Choroid plexus epithelial cell (primary cell): Measurements from ENCODE around the gene UPK3B.
"Not testable (repeated sequence)": the region's sequence is repeated elsewhere in the genome, so short reads cannot be mapped to it uniquely, and the experiment has no call there.

Experiments used
- DNase-seq: peaks from one replicate; pipeline ENCODE4 v3.0.0-alpha.2; 2010; ENCODE audit warnings: low read depth
- H3K4me3 ChIP-seq: 2 replicates; pipeline ENCODE4 v1.5.1; 2011; ENCODE audit warnings: low read depth, mild to moderate bottlenecking, control low read depth, low read length, moderate library complexity
- TF ChIP-seq, protein P1 (sequence below): conservative IDR thresholded peaks from 2 replicates; pipeline ENCODE4 v1.5.1; 2011; ENCODE audit warnings: low read depth, mild to moderate bottlenecking, control low read depth, inconsistent platforms, low read length, moderate library complexity

UPK3B gene

DNA sequence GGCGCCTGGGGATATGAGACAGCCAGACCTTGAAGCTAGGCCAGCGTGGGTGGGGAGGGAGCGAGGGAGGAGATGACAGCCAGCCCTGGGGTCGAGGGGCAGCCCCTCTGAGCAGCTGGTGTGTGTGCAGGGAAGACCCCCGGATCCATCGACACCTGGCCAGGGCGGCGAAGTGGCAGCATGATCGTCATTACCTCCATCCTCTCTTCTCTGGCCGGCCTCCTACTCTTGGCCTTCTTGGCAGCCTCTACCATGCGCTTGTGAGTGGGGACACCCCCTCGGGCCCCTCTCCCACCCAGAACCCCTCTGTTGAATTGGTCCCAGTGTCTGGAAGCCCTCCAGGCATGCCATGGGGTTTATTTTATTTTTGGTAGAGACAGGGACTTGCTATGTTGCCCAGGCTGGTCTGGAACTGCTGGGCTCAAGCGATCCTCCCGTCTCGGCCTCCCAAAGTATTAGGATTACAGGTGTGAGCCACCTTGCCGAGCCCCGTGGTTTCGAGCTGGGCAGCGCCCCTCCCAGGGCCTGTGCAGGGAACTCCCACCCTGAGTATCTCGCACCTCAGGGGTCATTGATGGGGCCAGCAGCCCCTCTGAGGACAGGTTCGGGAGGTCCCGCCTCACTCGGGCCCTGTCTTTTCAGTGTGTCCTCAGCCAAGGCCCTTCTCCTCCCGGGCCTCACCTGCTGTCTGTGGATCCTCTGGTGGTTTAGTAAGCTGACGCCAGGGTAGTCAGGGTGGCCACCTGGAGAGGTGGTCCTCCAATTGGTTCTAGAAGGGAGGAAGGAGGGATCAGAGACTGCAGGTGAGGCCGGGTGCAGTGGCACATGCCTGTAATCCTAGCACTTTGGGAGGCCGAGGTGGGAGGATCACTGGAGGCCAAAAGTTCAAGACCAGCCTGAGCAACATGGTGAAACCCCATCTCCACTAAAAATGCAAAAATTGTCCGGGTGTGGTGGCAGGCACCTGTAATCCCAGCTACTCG, 3.8 kb downstream of the UPK3B start:
- DNase-seq = no peak
- H3K4me3 ChIP-seq = no peak overlapping the region
- TF ChIP-seq, protein P1, sequence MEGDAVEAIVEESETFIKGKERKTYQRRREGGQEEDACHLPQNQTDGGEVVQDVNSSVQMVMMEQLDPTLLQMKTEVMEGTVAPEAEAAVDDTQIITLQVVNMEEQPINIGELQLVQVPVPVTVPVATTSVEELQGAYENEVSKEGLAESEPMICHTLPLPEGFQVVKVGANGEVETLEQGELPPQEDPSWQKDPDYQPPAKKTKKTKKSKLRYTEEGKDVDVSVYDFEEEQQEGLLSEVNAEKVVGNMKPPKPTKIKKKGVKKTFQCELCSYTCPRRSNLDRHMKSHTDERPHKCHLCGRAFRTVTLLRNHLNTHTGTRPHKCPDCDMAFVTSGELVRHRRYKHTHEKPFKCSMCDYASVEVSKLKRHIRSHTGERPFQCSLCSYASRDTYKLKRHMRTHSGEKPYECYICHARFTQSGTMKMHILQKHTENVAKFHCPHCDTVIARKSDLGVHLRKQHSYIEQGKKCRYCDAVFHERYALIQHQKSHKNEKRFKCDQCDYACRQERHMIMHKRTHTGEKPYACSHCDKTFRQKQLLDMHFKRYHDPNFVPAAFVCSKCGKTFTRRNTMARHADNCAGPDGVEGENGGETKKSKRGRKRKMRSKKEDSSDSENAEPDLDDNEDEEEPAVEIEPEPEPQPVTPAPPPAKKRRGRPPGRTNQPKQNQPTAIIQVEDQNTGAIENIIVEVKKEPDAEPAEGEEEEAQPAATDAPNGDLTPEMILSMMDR = no peak

DNA sequence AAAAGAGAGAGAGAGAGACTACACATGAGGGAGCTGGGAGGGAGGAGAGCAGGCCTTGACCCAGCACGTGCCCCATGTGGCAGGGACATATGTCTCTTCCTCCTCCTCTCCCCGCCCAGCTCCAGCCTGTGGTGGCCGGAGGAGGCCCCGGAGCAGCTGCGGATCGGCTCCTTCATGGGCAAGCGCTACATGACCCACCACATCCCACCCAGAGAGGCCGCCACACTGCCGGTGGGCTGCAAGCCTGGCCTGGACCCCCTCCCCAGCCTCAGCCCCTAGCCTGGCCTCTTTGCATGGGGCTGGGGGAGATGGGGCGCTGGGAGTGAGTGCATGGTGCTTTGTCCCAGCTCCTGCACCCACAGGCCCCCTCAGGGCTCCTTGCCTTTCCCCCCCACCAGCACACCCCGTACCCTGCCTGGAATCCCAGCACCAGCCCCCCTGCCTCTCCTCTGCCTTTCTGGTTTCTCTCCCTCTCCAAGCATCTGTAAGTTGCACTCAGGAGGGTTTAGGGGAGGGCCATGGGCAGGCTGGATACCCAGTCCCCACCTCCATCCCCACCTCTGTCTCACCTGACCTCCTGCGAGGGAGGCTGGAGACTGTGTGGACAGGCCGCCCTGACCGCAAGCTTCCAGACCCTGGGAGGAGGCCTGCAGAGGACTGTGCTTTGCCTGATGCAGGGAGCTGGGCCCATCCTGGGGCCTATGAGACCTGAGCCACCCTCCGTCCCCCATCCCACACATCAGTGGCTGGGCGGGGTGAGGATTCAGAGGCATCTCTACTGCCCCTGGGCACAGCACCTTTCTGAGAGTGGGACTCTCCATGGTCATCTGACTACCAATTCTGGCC, 4.8 kb downstream of the UPK3B start:
- H3K4me3 ChIP-seq = no peak overlapping the region
- DNase-seq = no peak
- TF ChIP-seq, protein P1 = no peak

DNA sequence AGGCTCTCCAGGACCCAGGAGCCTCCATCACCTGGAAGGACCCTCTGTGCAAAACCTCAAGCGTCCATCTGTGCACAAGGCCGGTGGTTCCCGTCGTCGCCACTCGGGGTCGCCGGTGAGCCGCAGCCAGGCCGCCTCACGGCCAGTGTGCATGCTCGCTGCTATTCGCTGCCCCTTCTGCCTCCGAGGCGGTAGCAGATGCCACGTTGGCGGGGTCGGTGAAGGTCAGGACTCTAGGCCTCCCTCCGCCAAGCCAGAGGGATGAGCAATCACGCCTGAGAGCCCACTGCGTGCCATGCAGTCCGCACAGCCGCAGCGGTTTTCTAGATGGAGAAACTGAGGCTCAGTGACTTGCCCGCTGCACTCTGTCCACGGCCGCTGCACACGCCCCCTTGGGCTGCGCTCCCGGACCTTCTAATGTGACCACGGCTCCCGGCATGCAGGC, 5.7 kb downstream of the UPK3B start:
- H3K4me3 ChIP-seq = peak overlapping the region; percentile 30
- TF ChIP-seq, protein P1 = peak; percentile 96
- peak; percentile 66 for DNase-seq

DNA sequence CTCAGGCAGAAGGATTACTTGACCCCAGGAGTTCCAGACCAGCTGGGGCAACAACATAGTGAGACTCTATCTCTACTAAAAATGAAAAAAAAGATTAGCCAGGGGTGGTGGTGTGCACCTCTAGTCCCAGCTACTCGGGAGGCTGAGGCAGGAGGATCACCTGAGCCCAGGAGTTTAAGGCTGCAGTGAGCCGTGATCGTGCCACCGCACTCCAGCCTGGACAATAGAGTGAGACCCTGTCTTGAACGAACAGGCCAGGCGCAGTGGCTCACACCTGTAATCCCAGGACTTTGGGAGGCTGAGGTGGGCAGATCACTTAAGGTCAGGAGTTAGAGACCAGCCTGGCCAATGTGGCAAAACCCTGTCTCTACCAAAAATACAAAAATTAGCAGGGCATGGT, 6.6 kb downstream of the UPK3B start:
- not testable (repeated sequence) for H3K4me3 ChIP-seq, DNase-seq

DNA sequence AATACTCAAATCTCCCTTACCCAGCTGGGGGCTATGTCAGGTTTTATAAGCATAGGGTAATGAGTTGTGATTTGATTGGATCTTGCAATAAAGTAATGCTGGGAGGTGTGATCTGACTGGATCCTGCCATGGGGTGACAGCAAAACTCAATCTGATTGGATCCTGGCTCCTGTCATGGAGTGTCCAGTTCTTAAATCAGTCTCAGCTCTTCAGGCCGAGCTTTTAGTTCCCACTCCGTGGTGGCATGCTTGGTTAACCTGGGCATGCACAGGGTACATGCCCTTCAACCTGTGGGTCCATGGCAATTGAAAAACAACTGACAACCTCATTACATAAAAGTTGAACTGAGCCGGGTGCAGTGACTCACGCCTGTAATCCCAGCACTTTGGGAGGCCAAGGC, 15.8 kb downstream of the UPK3B start:
- not testable (repeated sequence) for H3K4me3 ChIP-seq, DNase-seq

DNA sequence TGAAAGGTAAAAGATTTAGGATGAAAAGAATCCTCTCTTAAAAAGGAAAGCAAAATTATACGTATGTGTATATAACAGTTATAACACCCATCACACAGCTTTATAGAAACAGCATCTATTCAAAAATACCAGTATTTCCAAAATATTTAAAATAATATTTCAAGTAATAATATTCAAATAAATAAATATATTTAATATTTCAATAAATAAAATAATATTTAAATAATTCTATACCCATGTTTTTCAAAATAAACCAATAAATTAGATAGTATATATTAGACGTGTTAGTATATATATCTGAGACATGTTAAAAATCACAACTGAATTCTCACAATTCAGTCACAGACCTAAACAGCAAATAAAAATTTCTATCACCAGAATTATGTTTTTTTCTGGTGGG, 21.3 kb downstream of the UPK3B start:
- DNase-seq, H3K4me3 ChIP-seq: not testable (repeated sequence)

DNA sequence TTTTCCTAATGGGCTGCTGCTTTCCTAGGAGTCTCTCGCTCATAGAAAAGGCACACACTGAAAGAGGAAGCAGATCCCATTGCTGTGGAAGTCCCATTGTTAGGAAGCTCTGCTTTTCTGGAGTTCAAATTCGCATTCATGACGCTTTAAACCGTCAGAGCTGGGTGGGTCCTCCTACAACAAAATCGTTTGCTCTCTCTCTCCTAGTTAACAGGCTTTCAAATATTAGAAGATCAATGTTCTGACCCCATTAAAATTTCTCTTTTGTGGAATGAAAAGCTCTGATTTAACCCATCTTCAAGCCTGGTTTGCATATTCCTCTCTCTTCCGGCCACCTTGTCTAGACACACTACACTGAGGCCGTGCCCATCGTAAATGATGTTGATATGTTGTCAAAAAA, 32.8 kb downstream of the UPK3B start, which contains the start of gene SPDYE16:
Gene SPDYE16, minus strand, starts transcription at position 101 of the 400 bp plus-strand sequence. CDS start 1,838 bp downstream, outside the sequence.
- H3K4me3 ChIP-seq, DNase-seq: not testable (repeated sequence)

DNA sequence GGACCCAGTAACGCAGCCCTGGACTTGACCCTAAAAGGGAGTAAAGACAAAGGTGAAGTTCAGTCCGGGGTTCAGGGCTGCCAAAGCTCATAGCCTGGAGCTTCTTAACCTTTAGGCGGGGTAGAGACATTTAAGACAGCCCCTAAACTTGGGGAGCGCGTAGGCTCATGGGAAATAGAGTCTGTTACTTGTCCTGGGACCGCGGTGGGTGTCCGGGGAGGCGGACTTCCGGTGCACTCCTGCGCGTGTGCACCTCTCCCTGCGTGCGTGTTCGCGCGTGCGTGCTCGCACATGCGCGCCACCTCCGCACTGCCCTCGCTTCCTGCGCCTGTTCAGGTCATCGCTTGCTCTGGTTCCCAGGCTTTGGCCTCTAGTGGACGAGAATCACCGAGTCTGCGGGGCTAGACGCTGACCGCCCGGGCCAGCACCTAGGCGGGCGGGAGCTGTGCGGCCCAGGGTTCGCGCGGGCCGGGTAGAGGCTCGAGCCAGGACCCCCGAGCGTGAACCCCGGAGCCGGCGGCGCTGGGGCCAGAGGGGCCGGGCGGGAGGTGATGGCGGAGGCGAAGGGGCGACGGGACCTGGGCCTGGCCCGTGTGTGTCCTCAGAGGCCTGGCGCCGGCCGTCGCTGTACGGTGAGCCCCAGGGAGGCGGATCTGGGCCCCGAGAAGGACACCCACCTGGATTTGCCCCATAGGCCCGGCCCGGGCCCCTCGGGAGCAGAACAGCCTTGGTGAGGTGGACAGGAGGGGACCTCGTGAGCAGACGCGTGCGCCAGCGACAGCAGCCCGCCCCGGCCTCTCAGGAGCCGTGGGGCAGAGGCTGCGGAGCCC, 38.9 kb downstream of the UPK3B start:
- H3K4me3 ChIP-seq = peak overlapping the region; percentile 71
- peak; percentile 92 for DNase-seq

DNA sequence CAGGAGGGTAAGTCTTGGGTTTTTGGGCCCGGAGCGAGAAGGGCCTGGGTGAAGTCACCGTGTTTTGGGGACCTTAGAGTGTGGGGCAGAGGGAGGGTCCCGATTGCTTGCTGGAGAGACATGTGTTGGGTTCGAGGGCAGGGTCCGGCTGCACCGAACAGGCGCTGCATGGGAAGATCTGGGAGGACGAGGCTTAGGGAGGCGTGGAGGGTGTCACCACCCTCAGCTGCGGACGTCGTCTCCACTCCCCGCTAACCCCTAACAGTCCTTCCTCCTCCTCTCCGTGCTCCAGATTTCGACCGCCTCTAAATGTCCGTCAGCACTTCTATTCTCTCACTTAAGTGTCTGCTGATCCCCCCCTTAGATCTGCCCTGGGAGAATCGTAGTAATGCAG, 39.5 kb downstream of the UPK3B start:
- not testable (repeated sequence) for DNase-seq
- peak overlapping the region; percentile 71 for H3K4me3 ChIP-seq

DNA sequence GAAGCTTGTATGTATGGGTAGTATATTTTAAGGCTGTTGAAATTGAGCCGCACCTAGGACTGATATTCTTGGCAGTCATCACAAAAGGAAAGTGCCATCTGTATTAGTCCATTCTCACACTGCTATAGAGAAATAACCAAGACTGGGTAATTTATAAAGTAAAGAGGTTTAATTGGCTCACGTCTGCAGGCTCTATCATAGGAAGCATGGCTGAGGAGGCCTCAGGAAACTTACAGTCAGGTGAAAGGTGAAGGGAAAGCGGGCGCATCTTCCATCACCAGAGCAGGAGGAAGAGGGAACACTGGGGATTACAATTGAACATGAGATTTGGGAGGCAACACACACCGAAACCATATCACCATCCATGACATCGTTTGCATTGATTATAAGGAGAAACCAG, 41.6 kb downstream of the UPK3B start:
- DNase-seq, H3K4me3 ChIP-seq: not testable (repeated sequence)

DNA sequence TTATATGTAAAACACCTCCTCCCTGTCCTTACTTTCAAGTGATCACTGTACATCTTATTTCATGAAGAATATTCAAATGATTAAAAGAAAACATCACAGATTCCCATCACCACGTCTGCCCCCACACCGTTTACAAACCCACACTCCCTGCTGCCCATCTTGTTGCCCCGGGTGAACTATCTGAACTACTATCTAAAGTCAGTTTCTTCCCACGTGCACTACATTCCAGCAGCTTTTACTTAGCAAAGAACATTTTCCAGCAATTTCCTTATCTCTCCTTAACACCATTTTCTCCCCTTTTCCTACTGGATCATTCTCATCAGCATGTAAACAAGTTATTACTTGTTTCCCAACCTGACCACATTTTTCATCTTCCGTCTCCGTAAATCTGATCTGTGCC, 49.3 kb downstream of the UPK3B start:
- H3K4me3 ChIP-seq, DNase-seq: not testable (repeated sequence)

DNA sequence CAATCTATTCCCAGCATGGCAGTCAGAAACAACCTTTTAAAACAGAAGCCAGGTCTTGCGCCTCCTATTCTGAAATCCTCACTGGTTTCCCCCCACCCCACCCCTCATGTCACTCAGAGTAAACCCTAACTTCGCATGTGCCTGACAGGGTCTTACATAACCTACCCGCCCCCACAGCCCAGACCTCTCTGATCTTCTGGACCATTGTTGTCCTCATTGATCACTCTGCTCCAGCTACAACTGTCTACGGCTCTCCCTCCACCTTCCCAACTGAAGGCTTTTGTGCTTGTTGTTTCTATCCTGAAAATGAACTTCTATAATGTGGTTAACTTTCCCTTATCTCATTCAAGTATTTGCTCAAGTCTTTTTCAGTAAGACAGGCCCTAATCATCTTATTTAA, 49.8 kb downstream of the UPK3B start:
- H3K4me3 ChIP-seq, DNase-seq: not testable (repeated sequence)

DNA sequence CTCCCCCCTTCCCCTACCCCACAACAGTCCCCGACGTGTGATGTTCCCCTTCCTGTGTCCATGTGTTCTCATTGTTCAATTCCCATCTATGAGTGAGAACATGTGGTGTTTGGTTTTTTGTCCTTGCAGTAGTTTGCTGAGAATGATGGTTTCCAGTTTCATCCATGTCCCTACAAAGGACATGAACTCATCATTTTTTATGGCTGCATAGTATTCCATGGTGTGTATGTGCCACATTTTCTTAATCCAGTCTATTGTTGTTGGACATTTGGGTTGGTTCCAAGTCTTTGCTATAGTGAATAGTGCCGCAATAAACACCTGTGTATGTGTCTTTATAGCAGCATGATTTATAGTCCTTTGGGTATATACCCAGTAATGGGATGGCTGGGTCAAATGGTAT, 51.0 kb downstream of the UPK3B start:
- H3K4me3 ChIP-seq, DNase-seq: not testable (repeated sequence)

DNA sequence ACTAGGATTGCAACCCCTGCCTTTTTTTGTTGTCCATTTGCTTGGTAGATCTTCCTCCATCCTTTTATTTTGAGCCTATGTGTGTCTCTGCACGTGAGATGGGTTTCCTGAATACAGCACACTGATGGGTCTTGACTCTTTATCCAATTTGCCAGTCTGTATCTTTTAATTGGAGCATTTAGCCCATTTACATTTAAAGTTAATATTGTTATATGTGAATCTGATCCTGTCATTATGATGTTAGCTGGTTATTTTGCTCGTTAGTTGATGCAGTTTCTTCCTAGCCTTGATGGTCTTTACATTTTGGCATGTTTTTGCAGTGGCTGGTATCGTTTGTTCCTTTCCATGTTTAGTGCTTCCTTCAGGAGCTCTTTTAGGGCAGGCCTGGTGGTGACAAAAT, 54.6 kb downstream of the UPK3B start:
- not testable (repeated sequence) for H3K4me3 ChIP-seq

More for the DNA sequence above, 54.6 kb downstream of the UPK3B start:
- not testable (repeated sequence) for DNase-seq
